HCT116 (cell line): ENCODE results near the gene LDLR. TPM values are rescaled to one million over a fixed set of nuclear protein-coding genes. Genes with fewer than 3 reads are reported as not detected.

Experiments used
- ATAC-seq: fragments of 200-7000 bp; cut with Tn5 transposase; 2 replicates; pipeline ENCODE4 v1.9.1; 2020; ENCODE audit warnings: mild to moderate bottlenecking, moderate library complexity
- BruUV-seq: library from RNA; stranded (reverse); fragments of 400-500 nt; replicated peaks from 2 replicates; lab custom pipeline; 2021; lab: Mats Ljungman, UMichigan
- CTCF ChIA-PET: fragments of 300-600 bp; sonication (Branson Sonifier 250); formaldehyde crosslinking; loops from one replicate; lab custom pipeline; 2021; ENCODE audit warnings: antibody characterized with exemption; lab: Charles Lee
- POLR2A ChIA-PET: fragments of 300-600, 350-600 bp; sonication (Branson Sonifier 250); formaldehyde crosslinking; loops from one replicate; lab custom pipeline; 2021; ENCODE audit warnings: antibody characterized with exemption; lab: Charles Lee
- RAD21 ChIA-PET, 2 experiments: fragments of 300-600 bp; sonication (Branson Sonifier 250); formaldehyde crosslinking; loops; one replicate each; lab custom pipeline; 2023; ENCODE audit warnings: low total read pairs in 2 of 2; ENCODE audit not compliant: uncharacterized antibody in 2 of 2, unreplicated experiment in 2 of 2, low non-redundant PET in 1 of 2; lab: Charles Lee
- DNase-seq: peaks from one replicate; pipeline ENCODE4 v3.0.0-alpha.2; 2010; ENCODE audit warnings: low read depth, low spot score
- H2AFZ ChIP-seq: fragments of 200-600 bp; shearing (Covaris generic), sonication (generic); 2 replicates; pipeline ENCODE4 v1.6.1; 2017; ENCODE audit warnings: low read depth, mixed run types, mixed read lengths, antibody characterized with exemption, low read length; ENCODE audit not compliant: poor library complexity, severe bottlenecking
- H3K27ac ChIP-seq: 2 replicates; pipeline ENCODE4 v1.5.1; 2012; ENCODE audit warnings: low read depth, low read length
- H3K27me3 ChIP-seq: fragments of 200-600 bp; sonication (generic); 2 replicates; pipeline ENCODE4 v1.6.1; 2016; ENCODE audit warnings: mixed run types, low read length, mixed read lengths; ENCODE audit not compliant: insufficient read depth
- H3K36me3 ChIP-seq, 2 experiments: fragments of 200-500 bp in 1 of 2; fragments of 200-600 bp in 1 of 2; sonication (Bioruptor generic) in 1 of 2; sonication (generic) in 1 of 2; 2 replicates each; pipeline versions ENCODE4 v1.5.1 to v1.6.1; 2014 to 2016; ENCODE audit warnings: low read length in 2 of 2, inconsistent platforms in 1 of 2, mixed read lengths in 1 of 2, mixed run types in 1 of 2; ENCODE audit not compliant: insufficient read depth in 2 of 2, control insufficient read depth in 1 of 2
- H3K4me1 ChIP-seq, 2 experiments: fragments of 200-600 bp in 1 of 2; sonication (generic) in 1 of 2; 2 replicates each; pipeline versions ENCODE4 v1.5.1 to v1.6.1; 2012 to 2017; ENCODE audit warnings: low read length in 2 of 2, inconsistent platforms in 1 of 2, mild to moderate bottlenecking in 1 of 2, mixed read lengths in 1 of 2, mixed run types in 1 of 2, moderate library complexity in 1 of 2; ENCODE audit not compliant: insufficient read depth in 2 of 2, control insufficient read depth in 1 of 2
- H3K4me2 ChIP-seq: fragments of 200-600 bp; sonication (generic); 2 replicates; pipeline ENCODE4 v1.6.1; 2017; ENCODE audit warnings: mixed run types, low read length, mixed read lengths
- H3K4me3 ChIP-seq, 2 experiments: fragments of 200-600 bp in 1 of 2; sonication (generic) in 1 of 2; replicated peaks in 1 of 2; 2 replicates each; pipeline ENCODE4 v1.5.1; 2011 to 2016; ENCODE audit warnings: low read length in 2 of 2, control low read depth in 1 of 2, low read depth in 1 of 2, mild to moderate bottlenecking in 1 of 2, mixed read lengths in 1 of 2, mixed run types in 1 of 2
- H3K79me2 ChIP-seq: fragments of 200-600 bp; sonication (generic); 2 replicates; pipeline ENCODE4 v1.6.1; 2017; ENCODE audit warnings: mild to moderate bottlenecking, mixed run types, low read length, moderate library complexity, mixed read lengths; ENCODE audit not compliant: insufficient read depth
- H3K9ac ChIP-seq: fragments of 200-600 bp; sonication (generic); 2 replicates; pipeline ENCODE4 v1.6.1; 2016; ENCODE audit warnings: low read length, mixed read lengths
- H3K9me2 ChIP-seq: fragments of 200-600 bp; sonication (generic), shearing (Covaris generic); 2 replicates; pipeline ENCODE4 v1.6.1; 2017; ENCODE audit warnings: mixed run types, mild to moderate bottlenecking, moderate library complexity; ENCODE audit not compliant: insufficient read depth
- H3K9me3 ChIP-seq, 2 experiments: fragments of 200-500 bp in 1 of 2; fragments of 200-600 bp in 1 of 2; sonication (Bioruptor generic) in 1 of 2; sonication (generic) in 1 of 2; 2 replicates each; pipeline ENCODE4 v1.6.1; 2014 to 2017; ENCODE audit warnings: low read length in 2 of 2, mixed read lengths in 2 of 2, inconsistent platforms in 1 of 2, low read depth in 1 of 2, mild to moderate bottlenecking in 1 of 2, mixed run types in 1 of 2, moderate library complexity in 1 of 2; ENCODE audit not compliant: control insufficient read depth in 1 of 2, insufficient read depth in 1 of 2
- H4K20me1 ChIP-seq: fragments of 200-600 bp; sonication (generic), shearing (Covaris generic); 2 replicates; pipeline ENCODE4 v1.6.1; 2017; ENCODE audit warnings: mixed run types, mild to moderate bottlenecking, moderate library complexity; ENCODE audit not compliant: insufficient read depth
- CEBPB ChIP-seq: IDR thresholded peaks from 2 replicates; pipeline ENCODE4 v1.6.1; 2012; ENCODE audit warnings: low read depth
- ELF1 ChIP-seq: IDR thresholded peaks from 2 replicates; pipeline ENCODE4 v1.6.1; 2012; ENCODE audit warnings: low read depth, borderline replicate concordance
- EZH2 ChIP-seq: fragments of 200-600 bp; sonication (generic); IDR thresholded peaks from 2 replicates; pipeline ENCODE4 v1.6.1; 2017; ENCODE audit warnings: antibody characterized with exemption, mixed run types
- FOSL1 ChIP-seq: IDR thresholded peaks from 2 replicates; pipeline ENCODE4 v1.6.1; 2012; ENCODE audit warnings: low read depth
- JUND ChIP-seq: IDR thresholded peaks from 2 replicates; pipeline ENCODE4 v1.6.1; 2012
- MAX ChIP-seq: IDR thresholded peaks from 2 replicates; pipeline ENCODE4 v1.6.1; 2012
- POLR2AphosphoS5 ChIP-seq: IDR thresholded peaks from 2 replicates; pipeline ENCODE4 v1.6.1; 2011; ENCODE audit warnings: mild to moderate bottlenecking, low read depth, low read length, moderate library complexity
- SP1 ChIP-seq: IDR thresholded peaks from 2 replicates; pipeline ENCODE4 v1.6.1; 2012; ENCODE audit warnings: low read depth
- SRF ChIP-seq: IDR thresholded peaks from 2 replicates; pipeline ENCODE4 v1.6.1; 2012; ENCODE audit warnings: low read depth
- YY1 ChIP-seq: IDR thresholded peaks from 2 replicates; pipeline ENCODE4 v1.6.1; 2011; ENCODE audit warnings: low read length, low read depth, moderate library complexity, mild to moderate bottlenecking; ENCODE audit not compliant: insufficient replicate concordance; ENCODE audit errors: extremely low read depth
- ZFX ChIP-seq: fragments of 450-650 bp; IDR thresholded peaks from 2 replicates; pipeline ENCODE4 v1.6.1; 2017
- intact Hi-C: fragments of 100-400 bp; cut with micrococcal nuclease; formaldehyde crosslinking; loops from 2 replicates; pipeline ENCODE4 v1.10.0; 2022
- total RNA-seq: library from RNA; stranded (reverse); gene quantifications from one replicate; pipeline ENCODE4 v1.2.1, GENCODE V29; 2021; ENCODE audit not compliant: unreplicated experiment

The LDLR gene
- total RNA-seq, 1 experiment from 2014 or later = 92.4 TPM

GRCh38 chr19:11066326-11066725, 22.9 kb upstream of the LDLR start:
- RAD21 ChIA-PET = no interaction called here
- POLR2A ChIA-PET = interaction anchor here (1.7 kb wide), 1 partner anchor 21 kb away, joined by 3 read pairs; no protein-coding TSS in a partner anchor

GRCh38 chr19:11067356-11068113, 21.7 kb upstream of the LDLR start:
- Histone ChIP-seq H3K79me2 (no peaks in the 10 kb centered on the region), H3K4me2 (no peak overlapping the region), H3K36me3 (peaks cover 0 to 14% of the 10 kb centered on the region in 2 experiments; a peak in 2 of 4 replicates), H3K9ac (no peak overlapping the region), H3K9me2 (no peaks in the 10 kb centered on the region), H3K27ac (no peak overlapping the region), H3K4me3 (no peak overlapping the region), H3K4me1 (peaks cover 0 to 10% of the 10 kb centered on the region in 2 experiments; a peak in 1 of 4 replicates), H3K27me3 (no peaks in the 10 kb centered on the region), H3K9me3 (no peaks in the 10 kb centered on the region; a peak in 1 of 4 replicates), H4K20me1 (no peaks in the 10 kb centered on the region), H2AFZ (no peak overlapping the region)
- BruUV-seq = no TSS peak
- ATAC-seq (no peak), DNase-seq (no peak)
- ChIA-PET CTCF (no interaction called here), POLR2A (interaction anchor here (1.7 kb wide), 1 partner anchor 20 kb away, joined by 3 read pairs; no protein-coding TSS in a partner anchor), RAD21 (interaction anchor here in 1 of 2 experiments (0.7 kb wide), 1 partner anchor 117 kb away, joined by 4 read pairs; no protein-coding TSS in a partner anchor)
- intact Hi-C loops = no loop called here
- no peak for TF ChIP-seq JUND
- no peak for TF ChIP-seq MAX
- TF ChIP-seq YY1 = no peak
- TF ChIP-seq POLR2AphosphoS5 = no peak
- no peak for TF ChIP-seq SRF
- TF ChIP-seq ZFX = no peak

More at GRCh38 chr19:11066326-11066725, 22.9 kb upstream of the LDLR start:
- intact Hi-C loops = no loop called here
- Histone ChIP-seq H3K27ac (no peak overlapping the region), H4K20me1 (no peaks in the 10 kb centered on the region), H3K4me1 (peaks cover 0 to 10% of the 10 kb centered on the region in 2 experiments; a peak in 1 of 4 replicates), H3K36me3 (peaks cover 9 to 14% of the 10 kb centered on the region in 2 experiments; a peak in 3 of 4 replicates), H3K9ac (no peak overlapping the region), H3K27me3 (no peaks in the 10 kb centered on the region), H2AFZ (no peak overlapping the region), H3K4me3 (no peak overlapping the region), H3K9me2 (no peaks in the 10 kb centered on the region), H3K79me2 (no peaks in the 10 kb centered on the region), H3K4me2 (no peak overlapping the region), H3K9me3 (no peaks in the 10 kb centered on the region; a peak in 1 of 4 replicates)
- DNase-seq (no peak), ATAC-seq (no peak)
- no TSS peak for BruUV-seq
- CTCF ChIA-PET = no interaction called here
- TF ChIP-seq EZH2 = no peak
- TF ChIP-seq CEBPB = no peak
- no peak for TF ChIP-seq FOSL1
- no peak for TF ChIP-seq SP1
- TF ChIP-seq ELF1 = no peak
